IMR-90 (cell line): ENCODE data around the gene APLF.

Source experiments
- CEBPB ChIP-seq: IDR thresholded peaks from 2 replicates; pipeline ENCODE4 v1.6.1; 2012; ENCODE audit warnings: low read depth, low read length, improper control_type of control experiment
- TF ChIP-seq, protein P1 (sequence below): conservative IDR thresholded peaks from 2 replicates; pipeline ENCODE4 v1.5.1; 2012; ENCODE audit warnings: mild to moderate bottlenecking, low read depth, low read length, improper control_type of control experiment

DNA sequence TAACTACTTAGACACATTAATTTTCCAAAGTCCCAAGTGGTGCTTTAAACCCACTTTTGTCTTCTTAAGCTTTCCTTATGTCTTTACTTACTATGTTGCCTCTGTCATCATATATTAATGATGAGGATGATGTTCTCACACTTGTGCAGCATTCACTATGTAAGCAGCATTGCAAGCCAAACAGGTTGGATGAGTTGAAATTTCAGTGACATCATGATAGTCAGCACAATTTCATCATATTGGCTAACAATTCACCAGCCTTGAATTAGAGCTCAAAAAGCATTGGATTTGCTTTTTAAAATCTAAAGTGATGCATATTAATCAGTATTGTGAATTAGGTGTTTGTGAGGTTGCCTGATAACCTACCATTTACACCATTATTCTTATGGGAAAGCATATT is 7.7 kb downstream of the APLF start:
- TF ChIP-seq, protein P1, sequence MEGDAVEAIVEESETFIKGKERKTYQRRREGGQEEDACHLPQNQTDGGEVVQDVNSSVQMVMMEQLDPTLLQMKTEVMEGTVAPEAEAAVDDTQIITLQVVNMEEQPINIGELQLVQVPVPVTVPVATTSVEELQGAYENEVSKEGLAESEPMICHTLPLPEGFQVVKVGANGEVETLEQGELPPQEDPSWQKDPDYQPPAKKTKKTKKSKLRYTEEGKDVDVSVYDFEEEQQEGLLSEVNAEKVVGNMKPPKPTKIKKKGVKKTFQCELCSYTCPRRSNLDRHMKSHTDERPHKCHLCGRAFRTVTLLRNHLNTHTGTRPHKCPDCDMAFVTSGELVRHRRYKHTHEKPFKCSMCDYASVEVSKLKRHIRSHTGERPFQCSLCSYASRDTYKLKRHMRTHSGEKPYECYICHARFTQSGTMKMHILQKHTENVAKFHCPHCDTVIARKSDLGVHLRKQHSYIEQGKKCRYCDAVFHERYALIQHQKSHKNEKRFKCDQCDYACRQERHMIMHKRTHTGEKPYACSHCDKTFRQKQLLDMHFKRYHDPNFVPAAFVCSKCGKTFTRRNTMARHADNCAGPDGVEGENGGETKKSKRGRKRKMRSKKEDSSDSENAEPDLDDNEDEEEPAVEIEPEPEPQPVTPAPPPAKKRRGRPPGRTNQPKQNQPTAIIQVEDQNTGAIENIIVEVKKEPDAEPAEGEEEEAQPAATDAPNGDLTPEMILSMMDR, result no peak
- TF ChIP-seq CEBPB, result no peak
